ELR (cell line): ENCODE measurements around the gene SCN3B.
A peak's percentile ranks its signal among the peaks of the same experiment; 100 is the strongest.

Experiments
- DNase-seq: peaks from one replicate; pipeline ENCODE4 v3.0.0-alpha.2; 2015; ENCODE audit warnings: low read depth

SCN3B gene

DNA sequence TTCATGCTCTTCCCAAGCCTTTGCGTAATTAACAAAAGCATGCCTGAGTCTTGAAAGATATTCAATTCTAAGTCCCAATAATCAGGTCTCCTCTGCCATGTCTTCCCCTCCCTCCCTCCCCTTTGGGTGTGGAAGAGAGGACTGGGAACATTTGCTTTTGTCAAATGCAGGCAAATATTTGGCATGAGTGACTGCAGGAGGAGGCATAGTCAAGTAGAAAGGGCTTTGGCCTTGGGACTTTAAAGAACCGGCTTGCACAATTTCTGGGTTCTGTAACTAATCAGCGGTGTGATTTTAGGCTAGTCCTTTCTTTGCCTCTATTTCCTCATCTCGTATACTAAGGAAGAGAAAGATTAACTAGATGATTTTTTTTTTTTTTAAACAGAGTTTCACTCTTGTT is 59.5 kb downstream of the SCN3B start:
- DNase-seq: no peak

DNA sequence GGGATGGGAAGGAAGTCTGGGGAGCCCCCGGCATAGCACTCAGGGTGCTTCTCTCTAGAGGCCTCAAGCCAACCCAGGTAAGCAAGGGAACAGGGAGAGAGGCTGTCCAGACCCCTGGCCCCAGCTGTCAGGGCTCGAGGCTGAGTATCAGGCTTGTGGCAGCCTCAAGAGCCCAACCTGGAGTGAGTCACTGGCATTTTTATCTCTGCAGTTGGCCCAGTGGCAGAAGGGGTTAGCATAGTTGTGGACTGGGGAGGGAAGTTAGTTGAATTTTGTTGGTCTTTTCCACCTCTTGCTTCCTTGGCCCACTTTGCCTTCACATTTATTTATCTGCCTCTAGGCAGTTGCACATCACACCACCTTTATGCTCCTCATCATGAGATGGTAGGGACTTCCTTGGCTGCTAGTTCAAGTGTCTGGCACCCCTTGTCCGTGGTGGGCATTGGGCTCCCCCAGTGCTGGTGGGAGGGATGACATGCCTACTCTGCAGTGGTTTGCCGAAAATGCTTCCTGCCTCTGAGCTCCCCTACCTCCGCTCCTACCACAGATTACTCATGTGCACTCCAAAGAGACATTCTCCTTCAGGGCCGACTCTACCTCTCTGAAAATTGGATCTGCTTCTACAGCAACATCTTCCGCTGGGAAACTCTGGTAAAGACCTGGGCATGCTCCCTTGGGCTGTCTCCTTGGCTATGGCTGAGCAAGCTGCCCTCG is 60.1 kb downstream of the SCN3B start:
- peak; percentile 19 for DNase-seq

DNA sequence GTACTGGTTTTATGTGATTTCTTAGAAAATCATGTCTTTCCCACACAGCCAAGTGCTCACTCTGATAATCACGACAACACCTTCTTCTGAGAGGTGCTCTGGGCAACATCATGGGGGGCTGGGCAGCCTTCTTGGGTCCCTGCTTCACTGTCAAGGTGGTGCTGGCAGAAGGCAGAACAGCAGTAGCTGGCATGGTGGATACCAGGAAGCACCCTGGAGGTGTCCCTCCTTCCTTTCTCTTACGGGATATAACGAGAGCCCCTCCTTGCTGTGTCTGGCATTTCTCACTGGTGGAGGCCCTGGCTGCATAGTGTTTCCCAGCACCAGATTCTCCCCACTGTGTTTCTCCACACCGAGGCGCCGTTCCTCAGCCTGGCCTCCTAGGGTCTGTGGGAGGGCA is 60.9 kb downstream of the SCN3B start:
- no peak for DNase-seq

DNA sequence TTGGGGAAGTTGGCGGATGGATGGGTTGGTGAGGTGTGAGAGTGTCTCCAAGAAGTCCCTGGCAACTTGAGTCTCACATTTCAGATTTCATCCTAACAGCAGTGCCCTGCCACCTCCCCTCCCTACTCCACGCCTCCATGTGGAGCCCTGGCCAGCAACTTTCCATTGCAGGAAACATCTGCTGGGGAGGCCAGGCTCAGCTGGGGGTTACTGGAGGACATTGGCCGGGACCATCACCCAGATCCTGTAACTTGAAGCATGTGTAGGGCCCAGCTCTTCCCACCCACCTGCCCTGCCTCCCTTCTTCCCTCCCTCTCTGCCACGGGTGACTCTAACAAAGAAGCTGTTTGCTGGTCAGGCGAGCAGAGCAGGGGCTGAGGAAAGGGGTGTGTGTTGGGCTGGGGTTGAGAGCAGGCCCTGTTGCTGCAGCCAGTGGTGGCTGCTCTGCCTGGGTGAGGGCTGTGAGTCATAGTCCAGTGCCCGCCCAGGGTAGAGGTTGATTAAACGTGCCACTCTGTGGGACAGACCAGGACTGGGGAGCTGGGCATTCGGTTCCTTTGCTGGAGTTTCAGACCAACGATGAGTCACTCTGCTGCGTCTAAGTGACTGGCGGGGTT is 64.0 kb downstream of the SCN3B start:
- DNase-seq: peak; percentile 70

DNA sequence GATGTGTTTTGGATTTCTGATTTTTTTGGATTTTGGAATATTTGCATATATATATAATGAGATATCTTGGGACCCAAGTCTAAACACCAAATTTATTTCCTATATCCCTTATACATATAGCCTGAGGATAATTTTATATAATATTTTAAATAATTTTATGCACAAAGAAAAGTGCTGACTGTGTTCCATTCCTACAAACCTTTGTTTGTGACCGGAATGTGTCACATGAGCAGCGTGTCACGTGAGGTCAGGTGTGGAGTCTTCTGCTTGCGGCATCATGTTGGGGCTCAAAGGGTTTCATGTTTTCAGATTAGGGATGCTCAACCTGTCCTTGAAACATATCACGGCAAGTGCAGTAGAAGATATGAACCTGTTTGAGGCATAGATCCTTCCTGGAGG is 65.6 kb downstream of the SCN3B start:
- DNase-seq: no peak

DNA sequence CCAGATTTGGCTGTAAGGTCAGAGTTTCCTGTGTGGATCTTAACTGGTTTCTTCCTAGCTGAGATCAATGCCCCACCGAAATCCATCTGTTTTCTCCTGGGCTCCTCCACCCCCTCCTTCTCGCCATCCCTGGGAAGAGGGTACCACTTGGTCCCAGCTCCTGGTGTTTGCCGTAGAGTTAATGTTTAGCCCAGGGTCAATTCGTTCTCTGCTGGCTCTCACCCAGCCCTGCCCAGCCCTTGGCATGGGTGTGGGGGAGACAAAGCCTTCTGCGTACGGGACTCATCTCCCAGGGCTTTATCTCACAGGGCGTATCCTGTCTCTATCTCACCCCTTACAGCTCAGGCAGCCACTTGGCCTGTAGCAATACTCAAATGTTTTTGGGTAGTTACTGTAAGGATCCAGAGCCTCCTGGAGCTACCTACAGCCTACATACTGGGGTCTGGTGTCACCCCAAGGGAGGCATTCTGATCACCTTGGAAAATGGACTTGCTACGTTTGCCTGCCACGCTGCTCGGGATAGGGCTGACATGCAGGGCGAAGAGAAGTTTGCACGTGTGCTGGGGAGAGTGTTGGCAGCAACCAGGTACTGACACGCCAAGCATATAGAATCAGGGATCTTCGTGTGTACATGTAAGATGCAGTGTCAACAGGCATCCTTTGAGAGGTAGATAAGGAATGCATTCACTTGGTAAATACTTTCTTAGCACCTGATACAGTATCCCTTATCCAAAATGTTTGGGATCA is 66.1 kb downstream of the SCN3B start:
- no peak for DNase-seq

DNA sequence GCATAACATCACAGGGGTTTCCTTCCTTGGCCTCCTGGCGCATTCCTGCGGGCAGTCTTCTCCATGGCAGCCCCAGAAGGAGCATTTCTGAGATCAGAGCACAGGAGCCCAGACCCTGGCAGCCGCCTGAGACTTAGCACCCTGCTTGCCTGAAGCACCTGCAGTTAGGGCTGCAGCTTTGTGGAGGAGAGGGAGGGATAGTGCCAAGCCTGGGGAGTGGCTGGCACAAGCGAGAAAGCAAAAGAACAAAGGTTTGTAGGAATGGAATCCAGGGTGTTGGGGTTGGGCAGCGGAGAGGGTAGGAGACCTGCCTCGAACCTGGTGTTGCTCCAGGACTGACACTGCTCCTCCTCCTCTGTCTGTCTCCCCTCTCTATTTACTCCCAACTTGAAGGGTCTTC is 66.9 kb downstream of the SCN3B start:
- DNase-seq: no peak

DNA sequence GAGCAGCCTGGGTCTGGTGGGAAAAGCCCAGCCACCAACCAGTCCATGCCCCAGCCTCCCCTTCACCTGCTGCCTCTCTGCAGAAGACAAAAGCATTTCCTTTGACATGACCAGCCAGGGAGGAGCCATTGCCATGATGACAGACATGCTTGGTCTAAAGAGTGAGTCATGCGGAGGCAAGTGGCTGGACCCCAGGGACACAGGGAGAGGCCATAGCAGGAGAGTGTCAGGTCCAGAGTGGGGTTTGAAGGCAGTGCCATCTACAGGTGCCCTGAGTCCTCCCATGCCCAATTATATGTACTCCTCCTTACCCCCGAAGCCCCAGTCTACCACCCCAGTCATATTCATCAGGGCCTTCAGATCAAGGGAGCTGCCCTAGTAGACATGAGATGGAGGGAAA is 67.4 kb downstream of the SCN3B start:
- DNase-seq: peak; percentile 40

DNA sequence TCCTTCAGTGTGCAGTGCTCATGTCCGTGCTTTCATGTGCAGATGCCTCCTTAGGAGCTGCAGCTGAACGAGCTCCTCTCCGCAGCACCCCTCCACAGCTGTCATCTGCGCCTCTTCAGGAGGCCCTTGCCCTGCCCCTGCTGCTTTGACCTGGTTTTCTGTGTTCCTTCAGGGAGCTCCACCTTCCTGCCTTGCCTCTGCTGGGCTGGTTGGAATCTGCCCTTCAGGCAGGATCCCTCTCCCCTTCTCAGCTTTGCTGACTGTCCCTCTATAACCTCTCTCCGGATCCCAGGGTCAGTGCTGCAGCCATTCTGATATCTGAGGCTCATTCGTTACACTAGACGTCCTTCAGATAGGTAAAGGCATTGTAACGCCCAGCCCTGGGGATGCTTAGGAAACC is 67.9 kb downstream of the SCN3B start:
- DNase-seq: no peak

DNA sequence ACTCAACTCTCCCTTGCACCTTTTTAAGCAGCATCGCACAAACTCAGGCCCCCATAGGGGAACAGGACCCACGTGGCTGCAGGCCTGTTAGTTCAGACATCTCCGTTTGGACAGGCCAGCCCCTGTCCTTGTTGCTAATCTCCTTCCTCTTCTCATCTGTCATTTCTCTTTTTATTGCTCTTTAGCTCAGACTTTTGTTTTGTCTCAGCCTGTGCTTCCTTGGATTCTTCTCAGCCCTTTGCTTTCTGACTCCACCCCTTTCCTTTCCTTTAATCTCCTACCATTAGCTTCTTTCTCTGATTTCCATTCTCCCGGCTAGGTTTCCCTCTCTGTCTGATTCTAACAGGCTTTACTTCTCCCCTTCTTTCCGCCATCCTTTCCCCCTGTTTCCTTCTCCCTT is 68.7 kb downstream of the SCN3B start:
- no peak for DNase-seq

DNA sequence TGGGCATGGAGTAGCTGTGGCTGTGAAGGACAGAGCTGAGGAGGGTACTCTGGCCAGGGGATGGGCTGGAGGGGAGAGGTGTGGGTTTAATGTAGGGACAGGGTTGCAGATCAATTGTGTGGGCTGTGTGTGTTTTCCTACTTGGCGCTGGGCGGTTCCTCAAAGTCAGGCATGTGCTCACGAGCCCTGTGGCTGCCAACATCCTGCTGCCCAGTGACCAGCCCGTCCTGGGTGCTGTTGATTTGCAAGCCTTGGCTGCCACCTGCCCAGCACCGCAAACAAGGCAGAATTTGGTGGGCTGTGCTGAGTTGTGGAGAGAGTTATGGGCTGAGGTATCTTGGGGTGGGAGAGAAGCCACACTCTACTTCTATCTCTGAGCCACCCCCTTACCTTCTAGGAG is 69.2 kb downstream of the SCN3B start:
- DNase-seq: no peak

DNA sequence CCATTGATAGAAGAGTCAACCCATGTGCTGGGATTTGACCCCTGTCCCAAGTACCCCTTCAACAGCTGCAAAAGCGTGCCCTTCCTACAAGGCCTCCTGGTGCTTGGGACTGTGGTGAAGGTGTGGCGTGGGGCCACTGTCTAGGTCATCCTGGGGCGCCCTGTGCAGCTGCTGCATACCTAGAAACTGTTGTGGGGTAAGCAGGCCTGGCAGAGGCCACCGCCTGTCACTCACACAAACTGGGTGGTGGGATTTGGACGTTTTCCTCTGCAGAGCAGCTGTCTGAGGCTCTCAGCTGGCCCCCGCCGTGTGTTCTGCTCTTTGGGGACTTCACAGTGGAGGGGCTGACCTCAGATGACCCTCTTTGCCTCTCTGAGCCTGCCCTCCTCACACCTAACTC is 69.7 kb downstream of the SCN3B start:
- no peak for DNase-seq

DNA sequence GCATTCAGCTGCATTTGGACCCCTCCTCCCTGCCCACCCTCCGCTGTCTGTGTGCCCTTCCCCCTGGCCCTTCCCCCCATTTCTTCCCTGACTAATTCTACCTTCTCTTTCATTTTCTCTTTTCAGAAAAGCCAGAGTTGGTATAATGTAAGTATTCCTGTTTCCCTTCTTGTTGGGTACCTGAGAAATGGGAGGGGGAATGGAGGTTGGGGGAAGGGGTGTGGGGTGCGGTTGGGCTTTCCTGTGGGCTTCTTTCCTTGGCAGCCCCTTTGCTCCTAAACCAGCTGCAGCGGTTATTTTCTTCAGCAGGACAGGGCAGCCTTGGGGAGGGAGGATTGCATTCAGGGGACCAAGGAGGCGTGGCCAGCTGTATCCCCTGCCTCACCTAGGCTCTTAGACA is 70.2 kb downstream of the SCN3B start:
- no peak for DNase-seq

DNA sequence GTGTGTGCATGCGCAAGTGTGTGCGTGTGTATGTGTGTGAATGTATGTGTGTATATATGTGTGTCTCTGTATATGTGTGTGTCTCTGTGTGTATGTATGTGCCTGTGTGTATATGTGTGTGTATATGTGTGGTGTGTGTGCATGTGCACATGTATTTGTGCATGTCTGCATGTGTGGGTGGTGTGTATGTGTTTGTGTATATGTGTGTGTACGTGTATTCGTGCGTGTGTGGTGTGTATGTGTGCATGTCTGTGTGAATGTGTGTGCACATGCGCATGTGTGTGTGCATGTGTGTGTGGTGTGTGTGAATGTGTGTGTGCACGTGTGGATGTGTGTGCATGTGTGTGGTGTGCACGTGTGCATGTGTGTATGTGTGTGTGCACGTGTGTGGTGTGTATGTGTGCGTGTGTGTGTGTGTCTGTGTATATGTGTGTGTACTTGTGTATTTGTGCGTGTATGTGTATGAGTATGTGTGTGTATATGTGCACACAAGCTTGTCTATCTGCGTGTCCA is 71.4 kb downstream of the SCN3B start:
- no peak for DNase-seq

DNA sequence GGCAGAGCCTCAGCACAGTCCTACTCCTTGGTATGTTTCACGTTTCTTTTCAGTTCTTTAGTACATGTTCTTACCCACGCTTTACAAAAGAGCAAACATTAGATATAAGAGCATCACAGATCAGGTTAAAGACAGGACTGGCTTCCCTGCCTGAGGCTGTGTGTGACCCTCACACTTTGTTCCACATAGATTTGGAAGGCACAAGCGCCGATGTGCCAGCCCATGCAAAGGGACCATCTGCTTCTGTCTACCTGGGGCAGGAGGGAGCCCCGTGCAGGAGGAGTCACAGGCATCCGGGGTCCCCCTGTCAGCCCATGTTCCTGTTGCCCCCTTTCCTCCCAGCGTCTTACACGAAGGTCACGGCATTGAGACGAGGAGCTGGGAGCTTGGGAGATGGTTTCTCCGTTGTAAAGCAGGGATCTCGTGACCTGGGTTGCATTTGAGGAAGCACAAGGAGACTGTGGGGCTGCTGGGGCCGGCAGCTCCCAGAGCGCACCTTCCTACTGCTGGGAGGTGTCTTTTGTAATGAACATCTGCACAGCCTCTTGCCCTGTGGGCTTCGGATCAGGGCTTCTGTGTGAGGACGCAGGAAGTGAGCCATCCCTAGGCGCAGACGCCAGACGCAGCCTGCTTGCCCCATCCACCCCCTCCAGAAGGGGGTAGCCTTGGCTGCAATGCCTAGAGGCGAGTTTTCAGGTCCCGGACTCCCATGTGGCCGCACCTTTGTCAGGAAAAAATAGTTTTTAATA is 72.6 kb downstream of the SCN3B start:
- DNase-seq: no peak

DNA sequence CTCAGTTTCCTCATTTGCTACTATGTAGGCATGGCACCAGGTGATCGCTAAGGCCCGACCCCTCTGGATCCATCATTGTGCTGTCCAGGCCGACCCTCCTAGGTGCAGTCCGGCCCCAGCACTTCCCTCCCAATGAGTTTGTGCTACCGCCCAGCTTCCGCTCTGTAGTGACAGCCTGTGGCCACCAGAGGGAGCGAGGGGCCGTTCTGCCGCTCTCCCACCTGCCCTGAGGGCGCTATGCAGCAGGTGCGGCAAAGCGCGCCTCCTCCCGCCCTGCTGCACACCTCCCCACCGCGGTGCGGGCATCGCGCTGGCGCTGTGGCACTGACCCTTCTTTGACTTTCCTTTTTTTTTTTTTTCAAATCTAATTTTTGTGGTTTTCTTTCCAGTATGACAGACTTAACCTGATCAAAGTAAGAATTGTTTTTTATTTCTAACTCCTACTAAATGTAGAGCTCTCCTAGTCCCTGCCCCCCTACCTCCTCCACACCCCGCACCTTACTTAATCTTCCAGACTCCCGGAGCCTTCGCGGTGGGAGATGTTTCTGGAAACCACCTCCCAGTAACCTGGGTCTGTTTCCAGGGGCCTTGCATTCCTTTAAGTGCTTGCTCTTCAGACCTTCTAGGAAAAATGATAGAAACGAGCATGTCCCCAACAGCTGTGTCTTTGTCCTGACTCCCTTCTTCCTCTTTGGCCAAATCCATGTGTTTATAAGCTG is 73.7 kb downstream of the SCN3B start:
- DNase-seq: peak; percentile 61

DNA sequence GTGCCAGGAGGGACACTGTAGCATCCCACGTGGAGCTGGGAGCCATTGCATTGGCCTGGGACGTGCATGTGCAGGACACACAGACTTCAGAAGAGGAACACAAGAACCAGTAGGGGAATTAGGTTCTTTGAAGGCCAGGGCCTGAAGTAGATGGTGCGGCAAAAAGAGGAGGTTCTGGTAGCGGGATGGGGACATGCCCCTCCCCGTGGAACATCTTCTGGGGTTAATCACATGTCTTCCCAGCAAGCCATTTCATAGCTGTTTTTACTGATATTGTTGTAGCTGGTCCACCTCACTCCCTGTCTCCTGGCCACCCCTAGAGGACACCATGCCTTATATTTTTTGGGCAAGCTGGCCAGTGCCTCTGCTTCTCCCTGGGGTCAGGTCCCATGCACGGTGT is 74.3 kb downstream of the SCN3B start:
- no peak for DNase-seq

DNA sequence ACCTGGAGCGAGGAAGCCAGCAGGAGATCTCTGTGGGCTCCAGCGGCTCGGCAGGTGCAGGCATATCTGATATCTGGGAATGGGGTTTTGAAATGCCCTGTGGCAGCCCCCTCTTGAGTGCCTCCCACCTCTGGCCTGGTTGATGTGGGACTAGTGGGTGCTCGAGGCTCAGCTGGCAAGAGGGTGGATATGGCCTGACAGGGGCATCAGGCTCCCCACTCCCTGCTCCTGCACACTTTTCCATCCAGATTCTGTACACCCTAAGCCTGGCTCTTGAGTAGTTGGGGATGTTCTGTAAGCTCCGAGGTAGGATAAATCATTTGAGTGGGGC is 75.0 kb downstream of the SCN3B start:
- no peak for DNase-seq
